NT2/D1 (cell line): ENCODE results near the gene TSPAN9.

Experiments
- SUZ12 ChIP-seq: IDR thresholded peaks from 2 replicates; pipeline ENCODE4 v1.6.1; 2011; ENCODE audit not compliant: insufficient read length, insufficient read depth; ENCODE audit errors: extremely low read depth
- YY1 ChIP-seq: IDR thresholded peaks from 2 replicates; pipeline ENCODE4 v1.6.1; 2011; ENCODE audit not compliant: insufficient read length, insufficient read depth
- ZNF274 ChIP-seq: IDR thresholded peaks from 2 replicates; pipeline ENCODE4 v1.6.1; 2011; ENCODE audit warnings: mild to moderate bottlenecking, low read depth, low read length

- TF ChIP-seq ZNF274 (no peak), SUZ12 (no peak), YY1 (no peak)
These were observed 100.7 kb downstream of the TSPAN9 start for GRCh38 chr12:3177778-3178425.
